ENCODE measurements around the gene ADAP1.

GRCh38 chr7:875476-876076, 78.9 kb downstream of the ADAP1 start:
- TF ChIP-seq CTCF (IDR thresholded peaks at IDR 0.05): no peak
- no peak for TF ChIP-seq EZH2phosphoT487 (IDR thresholded peaks at IDR 0.05)
- TF ChIP-seq EZH2 (IDR thresholded peaks at IDR 0.05): no peak
